Measurements from ENCODE around the gene PLK1.

DNA sequence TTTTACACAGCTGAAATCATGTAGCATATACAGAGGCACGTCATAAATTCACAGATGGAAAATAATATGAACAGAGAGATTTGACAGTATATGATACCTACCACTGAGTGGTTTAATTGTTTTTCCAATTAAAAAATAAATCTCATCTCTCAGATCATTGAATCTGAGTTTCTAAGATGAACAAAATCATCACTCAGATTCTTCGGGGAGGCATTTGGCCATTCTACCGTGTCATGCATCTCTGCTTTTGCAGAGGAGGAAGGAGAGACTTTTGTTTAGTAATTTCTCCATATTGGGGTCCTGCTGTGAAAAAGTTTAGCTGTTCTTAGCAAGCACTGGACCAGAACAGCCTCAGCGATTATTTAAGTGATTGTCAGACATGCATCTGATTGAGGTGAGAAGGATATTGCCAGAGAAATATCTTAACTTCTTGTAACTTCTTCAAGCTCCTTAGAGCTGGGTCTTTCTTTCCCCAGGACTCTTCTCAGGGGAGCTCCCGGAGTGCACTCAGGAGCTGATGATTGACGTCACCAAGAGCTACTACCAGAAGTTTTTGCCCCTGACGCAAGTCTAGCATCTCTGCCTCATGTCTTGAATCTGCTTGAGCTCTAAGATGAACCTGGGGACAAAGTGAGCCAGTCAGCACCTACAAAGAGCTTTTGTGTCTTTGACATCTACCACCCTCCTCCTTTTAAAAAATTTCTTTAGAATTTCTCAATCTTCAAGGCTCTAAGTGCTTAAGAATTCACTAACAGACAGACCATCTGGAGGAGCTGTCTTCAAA, 11.9 kb upstream of the PLK1 start:
- TF ChIP-seq STAT1 (IDR thresholded peaks at IDR 0.05; ENCODE audit: unreplicated experiment) = no peak
- TF ChIP-seq, protein P1, sequence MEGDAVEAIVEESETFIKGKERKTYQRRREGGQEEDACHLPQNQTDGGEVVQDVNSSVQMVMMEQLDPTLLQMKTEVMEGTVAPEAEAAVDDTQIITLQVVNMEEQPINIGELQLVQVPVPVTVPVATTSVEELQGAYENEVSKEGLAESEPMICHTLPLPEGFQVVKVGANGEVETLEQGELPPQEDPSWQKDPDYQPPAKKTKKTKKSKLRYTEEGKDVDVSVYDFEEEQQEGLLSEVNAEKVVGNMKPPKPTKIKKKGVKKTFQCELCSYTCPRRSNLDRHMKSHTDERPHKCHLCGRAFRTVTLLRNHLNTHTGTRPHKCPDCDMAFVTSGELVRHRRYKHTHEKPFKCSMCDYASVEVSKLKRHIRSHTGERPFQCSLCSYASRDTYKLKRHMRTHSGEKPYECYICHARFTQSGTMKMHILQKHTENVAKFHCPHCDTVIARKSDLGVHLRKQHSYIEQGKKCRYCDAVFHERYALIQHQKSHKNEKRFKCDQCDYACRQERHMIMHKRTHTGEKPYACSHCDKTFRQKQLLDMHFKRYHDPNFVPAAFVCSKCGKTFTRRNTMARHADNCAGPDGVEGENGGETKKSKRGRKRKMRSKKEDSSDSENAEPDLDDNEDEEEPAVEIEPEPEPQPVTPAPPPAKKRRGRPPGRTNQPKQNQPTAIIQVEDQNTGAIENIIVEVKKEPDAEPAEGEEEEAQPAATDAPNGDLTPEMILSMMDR (conservative IDR thresholded peaks at IDR 0.05; ENCODE audit: low read depth in 2 of 2) = no peak
- TF ChIP-seq POLR2AphosphoS5 (IDR thresholded peaks at IDR 0.05; ENCODE audit: low read depth) = no peak
- TF ChIP-seq EZH2 (IDR thresholded peaks at IDR 0.05; ENCODE audit: low read depth, unreplicated experiment) = no peak
- no peak for TF ChIP-seq EZH2phosphoT487 (IDR thresholded peaks at IDR 0.05; ENCODE audit: unreplicated experiment)
- TF ChIP-seq, protein P2, sequence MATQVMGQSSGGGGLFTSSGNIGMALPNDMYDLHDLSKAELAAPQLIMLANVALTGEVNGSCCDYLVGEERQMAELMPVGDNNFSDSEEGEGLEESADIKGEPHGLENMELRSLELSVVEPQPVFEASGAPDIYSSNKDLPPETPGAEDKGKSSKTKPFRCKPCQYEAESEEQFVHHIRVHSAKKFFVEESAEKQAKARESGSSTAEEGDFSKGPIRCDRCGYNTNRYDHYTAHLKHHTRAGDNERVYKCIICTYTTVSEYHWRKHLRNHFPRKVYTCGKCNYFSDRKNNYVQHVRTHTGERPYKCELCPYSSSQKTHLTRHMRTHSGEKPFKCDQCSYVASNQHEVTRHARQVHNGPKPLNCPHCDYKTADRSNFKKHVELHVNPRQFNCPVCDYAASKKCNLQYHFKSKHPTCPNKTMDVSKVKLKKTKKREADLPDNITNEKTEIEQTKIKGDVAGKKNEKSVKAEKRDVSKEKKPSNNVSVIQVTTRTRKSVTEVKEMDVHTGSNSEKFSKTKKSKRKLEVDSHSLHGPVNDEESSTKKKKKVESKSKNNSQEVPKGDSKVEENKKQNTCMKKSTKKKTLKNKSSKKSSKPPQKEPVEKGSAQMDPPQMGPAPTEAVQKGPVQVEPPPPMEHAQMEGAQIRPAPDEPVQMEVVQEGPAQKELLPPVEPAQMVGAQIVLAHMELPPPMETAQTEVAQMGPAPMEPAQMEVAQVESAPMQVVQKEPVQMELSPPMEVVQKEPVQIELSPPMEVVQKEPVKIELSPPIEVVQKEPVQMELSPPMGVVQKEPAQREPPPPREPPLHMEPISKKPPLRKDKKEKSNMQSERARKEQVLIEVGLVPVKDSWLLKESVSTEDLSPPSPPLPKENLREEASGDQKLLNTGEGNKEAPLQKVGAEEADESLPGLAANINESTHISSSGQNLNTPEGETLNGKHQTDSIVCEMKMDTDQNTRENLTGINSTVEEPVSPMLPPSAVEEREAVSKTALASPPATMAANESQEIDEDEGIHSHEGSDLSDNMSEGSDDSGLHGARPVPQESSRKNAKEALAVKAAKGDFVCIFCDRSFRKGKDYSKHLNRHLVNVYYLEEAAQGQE (IDR thresholded peaks at IDR 0.05; ENCODE audit: unreplicated experiment) = no peak
- no peak for TF ChIP-seq CREB1 (CRISPR knock-in tag; IDR thresholded peaks at IDR 0.05; ENCODE audit: low read depth)
- TF ChIP-seq NANOG (IDR thresholded peaks at IDR 0.05; ENCODE audit: borderline replicate concordance) = no peak
- TF ChIP-seq, protein P3, sequence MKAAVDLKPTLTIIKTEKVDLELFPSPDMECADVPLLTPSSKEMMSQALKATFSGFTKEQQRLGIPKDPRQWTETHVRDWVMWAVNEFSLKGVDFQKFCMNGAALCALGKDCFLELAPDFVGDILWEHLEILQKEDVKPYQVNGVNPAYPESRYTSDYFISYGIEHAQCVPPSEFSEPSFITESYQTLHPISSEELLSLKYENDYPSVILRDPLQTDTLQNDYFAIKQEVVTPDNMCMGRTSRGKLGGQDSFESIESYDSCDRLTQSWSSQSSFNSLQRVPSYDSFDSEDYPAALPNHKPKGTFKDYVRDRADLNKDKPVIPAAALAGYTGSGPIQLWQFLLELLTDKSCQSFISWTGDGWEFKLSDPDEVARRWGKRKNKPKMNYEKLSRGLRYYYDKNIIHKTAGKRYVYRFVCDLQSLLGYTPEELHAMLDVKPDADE (IDR thresholded peaks at IDR 0.05) = no peak
- TF ChIP-seq ZNF114 (CRISPR knock-in tag; IDR thresholded peaks at IDR 0.05) = no peak
- no peak for TF ChIP-seq ZNF331 (CRISPR knock-in tag; IDR thresholded peaks at IDR 0.05; ENCODE audit: low read depth)
- TF ChIP-seq, protein P4, sequence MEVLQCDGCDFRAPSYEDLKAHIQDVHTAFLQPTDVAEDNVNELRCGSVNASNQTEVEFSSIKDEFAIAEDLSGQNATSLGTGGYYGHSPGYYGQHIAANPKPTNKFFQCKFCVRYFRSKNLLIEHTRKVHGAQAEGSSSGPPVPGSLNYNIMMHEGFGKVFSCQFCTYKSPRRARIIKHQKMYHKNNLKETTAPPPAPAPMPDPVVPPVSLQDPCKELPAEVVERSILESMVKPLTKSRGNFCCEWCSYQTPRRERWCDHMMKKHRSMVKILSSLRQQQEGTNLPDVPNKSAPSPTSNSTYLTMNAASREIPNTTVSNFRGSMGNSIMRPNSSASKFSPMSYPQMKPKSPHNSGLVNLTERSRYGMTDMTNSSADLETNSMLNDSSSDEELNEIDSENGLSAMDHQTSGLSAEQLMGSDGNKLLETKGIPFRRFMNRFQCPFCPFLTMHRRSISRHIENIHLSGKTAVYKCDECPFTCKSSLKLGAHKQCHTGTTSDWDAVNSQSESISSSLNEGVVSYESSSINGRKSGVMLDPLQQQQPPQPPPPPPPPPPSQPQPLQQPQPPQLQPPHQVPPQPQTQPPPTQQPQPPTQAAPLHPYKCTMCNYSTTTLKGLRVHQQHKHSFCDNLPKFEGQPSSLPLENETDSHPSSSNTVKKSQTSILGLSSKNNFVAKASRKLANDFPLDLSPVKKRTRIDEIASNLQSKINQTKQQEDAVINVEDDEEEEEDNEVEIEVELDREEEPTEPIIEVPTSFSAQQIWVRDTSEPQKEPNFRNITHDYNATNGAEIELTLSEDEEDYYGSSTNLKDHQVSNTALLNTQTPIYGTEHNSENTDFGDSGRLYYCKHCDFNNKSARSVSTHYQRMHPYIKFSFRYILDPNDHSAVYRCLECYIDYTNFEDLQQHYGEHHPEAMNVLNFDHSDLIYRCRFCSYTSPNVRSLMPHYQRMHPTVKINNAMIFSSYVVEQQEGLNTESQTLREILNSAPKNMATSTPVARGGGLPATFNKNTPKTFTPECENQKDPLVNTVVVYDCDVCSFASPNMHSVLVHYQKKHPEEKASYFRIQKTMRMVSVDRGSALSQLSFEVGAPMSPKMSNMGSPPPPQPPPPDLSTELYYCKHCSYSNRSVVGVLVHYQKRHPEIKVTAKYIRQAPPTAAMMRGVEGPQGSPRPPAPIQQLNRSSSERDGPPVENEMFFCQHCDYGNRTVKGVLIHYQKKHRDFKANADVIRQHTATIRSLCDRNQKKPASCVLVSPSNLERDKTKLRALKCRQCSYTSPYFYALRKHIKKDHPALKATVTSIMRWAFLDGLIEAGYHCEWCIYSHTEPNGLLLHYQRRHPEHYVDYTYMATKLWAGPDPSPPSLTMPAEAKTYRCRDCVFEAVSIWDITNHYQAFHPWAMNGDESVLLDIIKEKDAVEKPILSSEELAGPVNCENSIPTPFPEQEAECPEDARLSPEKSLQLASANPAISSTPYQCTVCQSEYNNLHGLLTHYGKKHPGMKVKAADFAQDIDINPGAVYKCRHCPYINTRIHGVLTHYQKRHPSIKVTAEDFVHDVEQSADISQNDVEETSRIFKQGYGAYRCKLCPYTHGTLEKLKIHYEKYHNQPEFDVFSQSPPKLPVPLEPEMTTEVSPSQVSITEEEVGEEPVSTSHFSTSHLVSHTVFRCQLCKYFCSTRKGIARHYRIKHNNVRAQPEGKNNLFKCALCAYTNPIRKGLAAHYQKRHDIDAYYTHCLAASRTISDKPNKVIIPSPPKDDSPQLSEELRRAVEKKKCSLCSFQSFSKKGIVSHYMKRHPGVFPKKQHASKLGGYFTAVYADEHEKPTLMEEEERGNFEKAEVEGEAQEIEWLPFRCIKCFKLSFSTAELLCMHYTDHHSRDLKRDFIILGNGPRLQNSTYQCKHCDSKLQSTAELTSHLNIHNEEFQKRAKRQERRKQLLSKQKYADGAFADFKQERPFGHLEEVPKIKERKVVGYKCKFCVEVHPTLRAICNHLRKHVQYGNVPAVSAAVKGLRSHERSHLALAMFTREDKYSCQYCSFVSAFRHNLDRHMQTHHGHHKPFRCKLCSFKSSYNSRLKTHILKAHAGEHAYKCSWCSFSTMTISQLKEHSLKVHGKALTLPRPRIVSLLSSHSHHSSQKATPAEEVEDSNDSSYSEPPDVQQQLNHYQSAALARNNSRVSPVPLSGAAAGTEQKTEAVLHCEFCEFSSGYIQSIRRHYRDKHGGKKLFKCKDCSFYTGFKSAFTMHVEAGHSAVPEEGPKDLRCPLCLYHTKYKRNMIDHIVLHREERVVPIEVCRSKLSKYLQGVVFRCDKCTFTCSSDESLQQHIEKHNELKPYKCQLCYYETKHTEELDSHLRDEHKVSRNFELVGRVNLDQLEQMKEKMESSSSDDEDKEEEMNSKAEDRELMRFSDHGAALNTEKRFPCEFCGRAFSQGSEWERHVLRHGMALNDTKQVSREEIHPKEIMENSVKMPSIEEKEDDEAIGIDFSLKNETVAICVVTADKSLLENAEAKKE (CRISPR knock-in tag; IDR thresholded peaks at IDR 0.05) = no peak
